Endothelial cell of umbilical vein (primary cell): ENCODE measurements around the gene CD99L2. TPM values are rescaled to one million over a fixed set of nuclear protein-coding genes. Genes with fewer than 3 reads are reported as not detected.

Experiments used
- BruUV-seq: library from RNA; stranded (reverse); fragments of 400-500 nt; replicated peaks from 2 replicates; lab custom pipeline; 2021; lab: Mats Ljungman, UMichigan
- CTCF ChIA-PET: fragments of 300-600, 350-600 bp; sonication (Branson Sonifier 250); formaldehyde crosslinking; loops from one replicate; lab custom pipeline; 2021; ENCODE audit warnings: antibody characterized with exemption, inconsistent platforms; lab: Charles Lee
- POLR2A ChIA-PET: fragments of 300-600, 350-600 bp; sonication (Branson Sonifier 250); formaldehyde crosslinking; loops from one replicate; lab custom pipeline; 2021; ENCODE audit warnings: antibody characterized with exemption, inconsistent platforms; lab: Charles Lee
- DNase-seq: peaks from one replicate; pipeline ENCODE4 v3.0.0-alpha.2; 2011; ENCODE audit warnings: low read depth, low spot score
- FAIRE-seq: peaks from 2 replicates; lab custom pipeline; 2011; peaks lifted over from hg19 to GRCh38; lab: Jason Lieb, UNC
- H2AFZ ChIP-seq: 2 replicates; pipeline ENCODE4 v1.6.0; 2012; ENCODE audit warnings: low read depth, low read length, control low read depth, inconsistent platforms
- H3K27ac ChIP-seq: 2 replicates; pipeline ENCODE4 v1.5.1; 2011; ENCODE audit warnings: low read depth, mild to moderate bottlenecking, control low read depth, low read length, moderate library complexity; ENCODE audit not compliant: insufficient read depth
- H3K27me3 ChIP-seq, 2 experiments: 2 replicates each; pipeline versions ENCODE4 v1.6.0 to v1.6.1; 2011; ENCODE audit warnings: low read length in 2 of 2, mixed read lengths in 1 of 2; ENCODE audit not compliant: control insufficient read depth in 2 of 2, insufficient read depth in 2 of 2
- H3K36me3 ChIP-seq, 2 experiments: 2 replicates in 1 of 2; 3 replicates in 1 of 2; pipeline ENCODE4 v1.5.1; 2011; ENCODE audit warnings: low read length in 2 of 2, mild to moderate bottlenecking in 1 of 2, moderate library complexity in 1 of 2; ENCODE audit not compliant: control insufficient read depth in 2 of 2, insufficient read depth in 2 of 2; ENCODE audit errors: extremely low read depth in 1 of 2
- H3K4me1 ChIP-seq: 3 replicates; pipeline ENCODE4 v1.5.1; 2011; ENCODE audit warnings: mild to moderate bottlenecking, low read length; ENCODE audit not compliant: control insufficient read depth, insufficient read depth; ENCODE audit errors: extremely low read depth
- H3K4me2 ChIP-seq: 2 replicates; pipeline ENCODE4 v1.6.1; 2011; ENCODE audit warnings: low read length, control low read depth, mixed read lengths; ENCODE audit not compliant: insufficient read depth
- H3K4me3 ChIP-seq, 3 experiments: fragments of 200-600 bp in 1 of 3; sonication (generic), shearing (Covaris generic) in 1 of 3; replicated peaks in 1 of 3; 2 replicates each; pipeline ENCODE4 v1.5.1; 2011 to 2016; ENCODE audit warnings: control low read depth in 3 of 3, low read length in 3 of 3, mild to moderate bottlenecking in 2 of 3, inconsistent platforms in 1 of 3, low read depth in 1 of 3, moderate library complexity in 1 of 3; ENCODE audit not compliant: insufficient read depth in 1 of 3
- H3K79me2 ChIP-seq: 2 replicates; pipeline ENCODE4 v1.6.0; 2012; ENCODE audit warnings: low read length, inconsistent platforms; ENCODE audit not compliant: control insufficient read depth, insufficient read depth
- H3K9ac ChIP-seq: replicated peaks from 2 replicates; pipeline ENCODE3; 2011; ENCODE audit warnings: low read length, control low read depth; ENCODE audit not compliant: insufficient read depth; ENCODE audit errors: extremely low read depth
- H3K9me1 ChIP-seq: replicated peaks from 3 replicates; pipeline ENCODE4 v1.6.0; 2011; ENCODE audit warnings: mild to moderate bottlenecking, low read length; ENCODE audit not compliant: control insufficient read depth, insufficient read depth; ENCODE audit errors: extremely low read depth
- H3K9me3 ChIP-seq: replicated peaks from 2 replicates; pipeline ENCODE4 v1.5.1; 2012; ENCODE audit warnings: low read length, inconsistent platforms; ENCODE audit not compliant: control insufficient read depth, insufficient read depth
- H4K20me1 ChIP-seq: replicated peaks from 2 replicates; pipeline ENCODE3; 2011; ENCODE audit warnings: mild to moderate bottlenecking, low read length; ENCODE audit not compliant: control insufficient read depth, insufficient read depth; ENCODE audit errors: extremely low read depth
- CTCF ChIP-seq, 2 donors: IDR thresholded peaks; 1 replicate in 1 of 2; 2 replicates in 1 of 2; pipeline ENCODE4 v1.5.1; 2011; ENCODE audit warnings: low read length in 2 of 2, mild to moderate bottlenecking in 2 of 2, moderate library complexity in 2 of 2, control low read depth in 1 of 2, inconsistent platforms in 1 of 2, low read depth in 1 of 2; ENCODE audit not compliant: insufficient read depth in 1 of 2; ENCODE audit errors: extremely low read depth in 1 of 2
- EZH2 ChIP-seq: IDR thresholded peaks from 2 replicates; pipeline ENCODE4 v1.6.1; 2012; ENCODE audit warnings: borderline replicate concordance, low read depth, mild to moderate bottlenecking, moderate library complexity, low read length, inconsistent platforms; ENCODE audit not compliant: severe bottlenecking
- FOS ChIP-seq: IDR thresholded peaks from 2 replicates; pipeline ENCODE4 v1.6.1; 2011; ENCODE audit warnings: mild to moderate bottlenecking, low read length, moderate library complexity, borderline replicate concordance; ENCODE audit not compliant: insufficient read depth
- GATA2 ChIP-seq: IDR thresholded peaks from 2 replicates; pipeline ENCODE4 v1.7.0; 2011; ENCODE audit warnings: low read depth, mild to moderate bottlenecking, moderate library complexity, mixed read lengths, low read length; ENCODE audit not compliant: insufficient read length, insufficient read depth
- JUN ChIP-seq: IDR thresholded peaks from 2 replicates; pipeline ENCODE4 v1.6.1; 2011; ENCODE audit warnings: borderline replicate concordance, low read depth; ENCODE audit not compliant: insufficient read length, insufficient read depth
- MAX ChIP-seq: IDR thresholded peaks from 2 replicates; pipeline ENCODE4 v1.6.1; 2011; ENCODE audit not compliant: insufficient read depth, insufficient read length
- MYC ChIP-seq: IDR thresholded peaks from one replicate; pipeline ENCODE4 v1.6.1; 2011; ENCODE audit warnings: mild to moderate bottlenecking, low read depth, low read length
- POLR2A ChIP-seq: IDR thresholded peaks from 2 replicates; pipeline ENCODE4 v1.6.1; 2012; ENCODE audit warnings: low read depth, mild to moderate bottlenecking, control low read depth, low read length
- POLR2AphosphoS5 ChIP-seq: IDR thresholded peaks from 2 replicates; pipeline ENCODE4 v1.6.1; 2012; ENCODE audit warnings: low read depth, mild to moderate bottlenecking, control low read depth, low read length, moderate library complexity; ENCODE audit not compliant: insufficient read depth
- dilution Hi-C: fragments of 300-500 bp; cut with MboI; formaldehyde crosslinking; loops from one replicate; pipeline ENCODE4 v1.15.0; 2019; ENCODE audit warnings: low sequenced_read_pairs; ENCODE audit not compliant: extremely low pct_ligation_motif_present
- intact Hi-C: fragments of 100-400 bp; cut with micrococcal nuclease; formaldehyde crosslinking; loops from one replicate; pipeline ENCODE4 v1.10.0; 2022
- polyA plus RNA-seq, 4 experiments: library from polyadenylated mRNA; depleted of rRNA in 3 of 4; stranded (reverse) in 3 of 4; unstranded in 1 of 4; fragments of >200 nt; gene quantifications; 2 replicates each; pipeline versions ENCODE4 v1.2.1 to v1.2.3, GENCODE V29; 2011 to 2012; ENCODE audit warnings: missing spikeins in 1 of 4
- total RNA-seq: library from RNA; stranded (reverse); gene quantifications from 2 replicates; pipeline ENCODE4 v1.2.3, GENCODE V29; 2021

Gene CD99L2
- total and polyA plus RNA-seq, 2 donors (not counting 3 experiments of a cell fraction or from before 2014, with no cell fraction given): 33.2 to 43.4 TPM

DNA sequence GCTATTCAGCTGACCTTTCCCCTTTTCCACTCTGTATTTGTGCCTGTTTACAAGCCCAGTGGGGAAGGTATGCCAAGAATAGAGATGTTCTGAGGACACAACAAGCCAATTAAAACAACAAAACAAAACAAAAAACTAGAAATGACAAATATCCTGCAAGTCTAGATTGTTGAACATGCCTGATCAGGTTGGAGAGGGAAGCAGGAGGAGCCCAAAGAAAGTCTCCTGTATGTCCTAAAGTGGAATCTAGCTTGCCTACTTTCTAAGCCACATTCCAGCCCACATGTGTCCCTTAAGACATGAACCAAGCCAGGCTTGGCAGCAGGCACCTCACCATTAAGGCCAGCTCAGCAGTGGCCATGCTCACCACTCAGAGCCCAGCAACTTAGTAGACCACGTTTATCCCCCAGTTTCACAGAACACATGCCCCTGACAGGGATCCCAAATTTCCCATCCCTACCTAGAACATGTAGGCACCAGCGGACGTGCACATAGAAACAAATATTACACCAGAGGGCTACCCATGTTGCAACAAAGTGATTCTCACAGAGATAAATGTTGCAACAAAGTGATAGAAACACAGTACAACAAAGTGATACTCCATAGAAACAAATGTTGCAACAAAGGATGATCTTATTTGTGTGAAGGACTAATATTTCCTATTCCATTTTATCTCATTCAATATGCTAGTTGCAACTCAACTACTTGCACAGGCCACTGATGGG lies 48.3 kb downstream of the CD99L2 start:
- Histone ChIP-seq H3K9ac (no peak overlapping the region), H3K4me3 (no peak overlapping the region), H3K4me2 (no peak overlapping the region), H3K27ac (no peak overlapping the region), H3K27me3 (no peaks in the 10 kb centered on the region), H3K9me1 (no peaks in the 10 kb centered on the region), H4K20me1 (no peaks in the 10 kb centered on the region), H3K79me2 (no peaks in the 10 kb centered on the region), H3K36me3 (no peaks in the 10 kb centered on the region), H2AFZ (no peak overlapping the region), H3K9me3 (no peaks in the 10 kb centered on the region), H3K4me1 (no peaks in the 10 kb centered on the region)
- TF ChIP-seq FOS: no peak
- TF ChIP-seq POLR2A: no peak
- no peak for TF ChIP-seq CTCF (IDR thresholded peaks at IDR 0.05; ENCODE audit: extremely low read depth in 1 of 2, insufficient read depth in 1 of 2, low read depth in 1 of 2, low read length in 2 of 2)
- TF ChIP-seq MAX: no peak
- no peak for TF ChIP-seq GATA2
- TF ChIP-seq MYC: no peak
- no peak for TF ChIP-seq JUN
- TF ChIP-seq EZH2: no peak
- no peak for TF ChIP-seq POLR2AphosphoS5
- no peak for DNase-seq
- intact Hi-C loops: no loop called here
- dilution Hi-C loops: no loop called here
- no TSS peak for BruUV-seq
- no peak for FAIRE-seq
- POLR2A ChIA-PET: no interaction called here
- CTCF ChIA-PET: no interaction called here
